Measurements from ENCODE around the gene GRK1. TPM values are rescaled to one million over a fixed set of nuclear protein-coding genes. Genes with fewer than 3 reads are reported as not detected.

GRK1 gene
- total RNA-seq, 2 donors from 2014 or later: 0.10 TPM; not detected in 1

GRCh38 chr13:113784645-113785024 is 117.6 kb downstream of the GRK1 start:
- Histone ChIP-seq H3K9me3 (no peaks in the 10 kb centered on the region), H3K27me3 (no peaks in the 10 kb centered on the region), H3K36me3 (no peaks in the 10 kb centered on the region), H3K9ac (ENCODE audit: low read depth in 2 of 2, low read length in 2 of 2) (no peak overlapping the region), H3K27ac (no peak overlapping the region), H3K4me1 (no peaks in the 10 kb centered on the region), H3K4me3 (no peak overlapping the region)
- intact Hi-C loops (cut with DNase I): no loop called here
- TF ChIP-seq CTCF (IDR thresholded peaks at IDR 0.05): no peak
- DNase-seq: no peak

- H3K4me1 ChIP-seq: no peaks in the 10 kb centered on the region
- H3K27ac ChIP-seq: no peak overlapping the region
- no peaks in the 10 kb centered on the region for H3K27me3 ChIP-seq
- no peak overlapping the region for H3K9ac ChIP-seq (ENCODE audit: low read depth in 2 of 2, low read length in 2 of 2)
- TF ChIP-seq CTCF (IDR thresholded peaks at IDR 0.05): no peak
- intact Hi-C loops (cut with DNase I): no loop called here
- H3K36me3 ChIP-seq: no peaks in the 10 kb centered on the region
- H3K4me3 ChIP-seq: no peak overlapping the region
- no peak for DNase-seq
- H3K9me3 ChIP-seq: no peaks in the 10 kb centered on the region
Observed at GRCh38 chr13:113785051-113786010, 118.3 kb downstream of the GRK1 start.

- no peaks in the 10 kb centered on the region for H3K9me3 ChIP-seq
- no peak for DNase-seq
- no peaks in the 10 kb centered on the region for H3K27me3 ChIP-seq
- TF ChIP-seq CTCF (IDR thresholded peaks at IDR 0.05): no peak
- H3K36me3 ChIP-seq: no peaks in the 10 kb centered on the region
- no peaks in the 10 kb centered on the region for H3K4me1 ChIP-seq
- H3K9ac ChIP-seq (ENCODE audit: low read depth in 2 of 2, low read length in 2 of 2): no peak overlapping the region
- intact Hi-C loops (cut with DNase I): no loop called here
- no peak overlapping the region for H3K4me3 ChIP-seq
- H3K27ac ChIP-seq: no peak overlapping the region
Observed at GRCh38 chr13:113786262-113786841, 119.3 kb downstream of the GRK1 start.

Other genes starting within 250 kb of the GRK1 start
- 1 to 10 TPM; 4.6 to 6.2 TPM for gene ADPRHL1, start 213.7 kb upstream of the GRK1 start, total RNA-seq
- gene DCUN1D2, start 176.5 kb upstream of the GRK1 start, total RNA-seq: 10 to 100 TPM; 14.9 to 20.5 TPM
- gene TFDP1, start 82.5 kb upstream of the GRK1 start, total RNA-seq: 100 to 1,000 TPM in 1 of 2 donors, 10 to 100 TPM in 1; 60.3 to 112 TPM
- not detected for gene ATP4B, start 9.0 kb upstream of the GRK1 start, total RNA-seq
- gene TMEM255B, start 92.0 kb downstream of the GRK1 start, total RNA-seq: 1 to 10 TPM; 3.0 to 4.2 TPM
- 100 to 1,000 TPM; 118 to 121 TPM for gene GAS6, start 196.9 kb downstream of the GRK1 start, total RNA-seq